Fibroblast of mammary gland (primary cell): ENCODE measurements around the gene NFIL3.

Source experiments
- DNase-seq: peaks from one replicate; pipeline ENCODE4 v3.0.0-alpha.2; 2010; ENCODE audit warnings: low read depth
- H3K4me3 ChIP-seq: 2 replicates; pipeline ENCODE4 v1.5.1; 2011; ENCODE audit warnings: low read depth, mild to moderate bottlenecking, low read length, moderate library complexity; ENCODE audit not compliant: control insufficient read depth
- CTCF ChIP-seq: conservative IDR thresholded peaks from 2 replicates; pipeline ENCODE4 v1.5.1; 2011; ENCODE audit warnings: low read depth, low read length, inconsistent platforms; ENCODE audit not compliant: control insufficient read depth, insufficient read depth

NFIL3 gene

GRCh38 chr9:91428436-91428835 is 4.8 kb upstream of the NFIL3 start:
- no peak overlapping the region for H3K4me3 ChIP-seq
- TF ChIP-seq CTCF, result no peak
- DNase-seq, result peak; percentile 56

- TF ChIP-seq CTCF, result no peak
- no peak overlapping the region for H3K4me3 ChIP-seq
- peak; percentile 82 for DNase-seq
Measured at GRCh38 chr9:91427873-91428272, 4.2 kb upstream of the NFIL3 start.

- TF ChIP-seq CTCF, result peak; percentile 45
- H3K4me3 ChIP-seq, result no peak overlapping the region
- peak; percentile 82 for DNase-seq
Measured at GRCh38 chr9:91426123-91426745, 2.6 kb upstream of the NFIL3 start.

GRCh38 chr9:91425271-91425670 is 1.6 kb upstream of the NFIL3 start:
- peak; percentile 77 for DNase-seq

GRCh38 chr9:91424403-91425176 is 958 bp upstream of the NFIL3 start:
- peak; percentile 91 for DNase-seq
- peak overlapping the region; percentile 66 for H3K4me3 ChIP-seq
- peak; percentile 0 for TF ChIP-seq CTCF

More at GRCh38 chr9:91425271-91425670, 1.6 kb upstream of the NFIL3 start:
- H3K4me3 ChIP-seq, result peak overlapping the region; percentile 66
- TF ChIP-seq CTCF, result no peak

- TF ChIP-seq CTCF, result peak; percentile 14
- DNase-seq, result peak; percentile 90
- H3K4me3 ChIP-seq, result peak overlapping the region; percentile 80
Measured at GRCh38 chr9:91422758-91423711, 597 bp downstream of the NFIL3 start.
